Ovary (tissue), 3 donors: ENCODE measurements around the gene JAML.

Experiments used
- POLR2A ChIP-seq: fragments of 450-650 bp; IDR thresholded peaks from one replicate; pipeline ENCODE4 v1.6.1; 2017; ENCODE audit warnings: antibody characterized with exemption, mild to moderate bottlenecking, moderate library complexity
- TF ChIP-seq, protein P1 (sequence below), 3 donors: fragments of 450-650 bp in 2 of 3; fragments of 200-600 bp in 1 of 3; IDR thresholded peaks; one replicate each; pipeline versions ENCODE4 v1.5.1 to v1.8.0; 2016 to 2022; ENCODE audit warnings: antibody characterized with exemption in 3 of 3, mild to moderate bottlenecking in 1 of 3
- donor health status: DM: no; HTN: no; CAD: no.

DNA sequence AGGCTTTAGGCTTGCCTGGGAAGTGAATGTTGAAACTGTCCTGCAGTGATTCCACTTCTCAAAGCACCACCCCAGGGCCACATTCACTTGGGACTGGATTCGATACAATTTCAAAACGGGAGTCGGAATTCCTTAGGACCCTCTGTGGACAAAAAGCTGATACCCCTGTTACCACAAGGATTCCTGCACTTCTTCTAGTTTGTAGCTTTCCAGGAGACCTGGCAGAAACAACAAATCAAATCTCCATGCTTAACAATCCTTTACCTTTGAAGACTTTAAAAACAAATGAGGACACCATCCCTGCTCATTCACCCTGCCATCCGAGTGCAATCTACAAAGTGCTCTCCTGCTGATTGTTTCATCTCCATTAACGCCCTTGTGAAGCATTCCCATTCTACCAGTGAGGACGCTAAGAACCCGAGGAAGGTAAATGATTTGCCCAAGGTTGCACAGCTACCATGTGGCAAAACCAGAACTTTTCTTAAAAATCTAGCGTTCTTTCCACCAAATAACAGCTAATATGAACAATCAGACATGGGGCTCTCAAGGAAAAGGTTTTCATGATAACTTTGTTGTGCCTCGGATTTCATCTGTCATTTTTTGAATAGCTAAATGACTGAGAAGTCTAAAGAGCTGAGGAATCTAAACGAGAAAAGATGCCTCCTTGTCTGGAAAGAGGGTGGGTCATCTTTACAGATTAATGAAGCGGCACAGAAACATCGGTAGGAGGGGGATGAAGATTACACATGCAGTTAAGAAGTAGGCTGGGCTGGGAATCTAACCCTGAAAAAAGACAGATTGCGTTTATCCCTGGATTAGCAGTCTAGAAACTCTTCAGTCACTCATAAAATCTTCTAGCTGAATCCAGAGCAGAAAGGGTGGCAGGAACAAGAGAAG lies 40.0 kb upstream of the JAML start:
- TF ChIP-seq, protein P1, sequence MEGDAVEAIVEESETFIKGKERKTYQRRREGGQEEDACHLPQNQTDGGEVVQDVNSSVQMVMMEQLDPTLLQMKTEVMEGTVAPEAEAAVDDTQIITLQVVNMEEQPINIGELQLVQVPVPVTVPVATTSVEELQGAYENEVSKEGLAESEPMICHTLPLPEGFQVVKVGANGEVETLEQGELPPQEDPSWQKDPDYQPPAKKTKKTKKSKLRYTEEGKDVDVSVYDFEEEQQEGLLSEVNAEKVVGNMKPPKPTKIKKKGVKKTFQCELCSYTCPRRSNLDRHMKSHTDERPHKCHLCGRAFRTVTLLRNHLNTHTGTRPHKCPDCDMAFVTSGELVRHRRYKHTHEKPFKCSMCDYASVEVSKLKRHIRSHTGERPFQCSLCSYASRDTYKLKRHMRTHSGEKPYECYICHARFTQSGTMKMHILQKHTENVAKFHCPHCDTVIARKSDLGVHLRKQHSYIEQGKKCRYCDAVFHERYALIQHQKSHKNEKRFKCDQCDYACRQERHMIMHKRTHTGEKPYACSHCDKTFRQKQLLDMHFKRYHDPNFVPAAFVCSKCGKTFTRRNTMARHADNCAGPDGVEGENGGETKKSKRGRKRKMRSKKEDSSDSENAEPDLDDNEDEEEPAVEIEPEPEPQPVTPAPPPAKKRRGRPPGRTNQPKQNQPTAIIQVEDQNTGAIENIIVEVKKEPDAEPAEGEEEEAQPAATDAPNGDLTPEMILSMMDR (IDR thresholded peaks at IDR 0.05) = no peak
- TF ChIP-seq POLR2A = no peak
